Fibroblast of mammary gland (primary cell): Measurements from ENCODE around the gene FBXO3.

ENCODE experiments used
- DNase-seq: peaks from one replicate; pipeline ENCODE4 v3.0.0-alpha.2; 2010; ENCODE audit warnings: low read depth
- H3K4me3 ChIP-seq: 2 replicates; pipeline ENCODE4 v1.5.1; 2011; ENCODE audit warnings: low read depth, mild to moderate bottlenecking, low read length, moderate library complexity; ENCODE audit not compliant: control insufficient read depth
- CTCF ChIP-seq: conservative IDR thresholded peaks from 2 replicates; pipeline ENCODE4 v1.5.1; 2011; ENCODE audit warnings: low read depth, low read length, inconsistent platforms; ENCODE audit not compliant: control insufficient read depth, insufficient read depth

FBXO3 gene

GRCh38 chr11:33772870-33773269 is 1.4 kb downstream of the FBXO3 start:
- H3K4me3 ChIP-seq: no peak overlapping the region
- DNase-seq: no peak
- no peak for TF ChIP-seq CTCF

GRCh38 chr11:33772300-33772699 is 2.0 kb downstream of the FBXO3 start:
- peak; percentile 9 for DNase-seq
- no peak for TF ChIP-seq CTCF
- no peak overlapping the region for H3K4me3 ChIP-seq

- DNase-seq: no peak
- H3K4me3 ChIP-seq: no peak overlapping the region
- no peak for TF ChIP-seq CTCF
Observed at GRCh38 chr11:33770236-33770635, 4.1 kb downstream of the FBXO3 start.

DNA sequence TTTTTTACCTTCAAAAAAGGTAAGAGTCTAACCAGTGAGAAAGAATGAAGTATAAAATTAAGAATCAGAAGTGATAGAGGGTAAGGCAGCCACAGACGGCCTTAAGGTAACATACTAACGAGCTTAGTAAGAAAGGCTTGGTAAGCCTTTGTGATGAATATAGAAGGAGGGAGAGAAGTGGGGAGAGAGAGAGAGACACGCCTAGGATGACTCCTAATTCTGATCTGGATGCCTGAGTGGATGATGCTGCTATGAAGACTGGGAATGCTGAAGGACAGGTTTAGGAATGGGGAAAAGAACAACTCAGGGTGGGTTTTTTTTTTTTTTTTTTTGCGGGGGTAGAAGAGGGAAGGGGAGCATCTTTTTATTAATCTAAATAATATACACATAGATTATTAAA is 4.8 kb downstream of the FBXO3 start:
- DNase-seq: no peak
- H3K4me3 ChIP-seq: no peak overlapping the region
- TF ChIP-seq CTCF: no peak

- no peak for DNase-seq
- H3K4me3 ChIP-seq: no peak overlapping the region
- no peak for TF ChIP-seq CTCF
Observed at GRCh38 chr11:33767624-33768023, 6.7 kb downstream of the FBXO3 start.

GRCh38 chr11:33766085-33766484 is 8.2 kb downstream of the FBXO3 start:
- TF ChIP-seq CTCF: no peak
- no peak for DNase-seq
- no peak overlapping the region for H3K4me3 ChIP-seq

GRCh38 chr11:33761471-33761870 is 12.8 kb downstream of the FBXO3 start:
- DNase-seq: no peak
- no peak for TF ChIP-seq CTCF
- no peak overlapping the region for H3K4me3 ChIP-seq
